HG02798 (cell line): ENCODE measurements around the gene CDH4.
"Not testable (repeated sequence)": the region's sequence is repeated elsewhere in the genome, so short reads cannot be mapped to it uniquely, and the experiment has no call there.

Experiments
- ATAC-seq: cut with Tn5 transposase; IDR thresholded peaks from one replicate; pipeline ENCODE4 v1.9.1; 2021; ENCODE audit warnings: mild to moderate bottlenecking; ENCODE audit not compliant: unreplicated experiment, poor library complexity

Gene CDH4

GRCh38 chr20:61253264-61253639, 1.2 kb downstream of the CDH4 start:
- ATAC-seq, result no peak

- no peak for ATAC-seq
Observed at GRCh38 chr20:61253640-61254511, 1.8 kb downstream of the CDH4 start.

GRCh38 chr20:61254881-61255626, 3.0 kb downstream of the CDH4 start:
- no peak for ATAC-seq

GRCh38 chr20:61256365-61256764, 4.3 kb downstream of the CDH4 start:
- ATAC-seq, result no peak

GRCh38 chr20:61256824-61257223, 4.8 kb downstream of the CDH4 start:
- no peak for ATAC-seq

GRCh38 chr20:61257611-61258010, 5.5 kb downstream of the CDH4 start:
- no peak for ATAC-seq

- no peak for ATAC-seq
Observed at GRCh38 chr20:61259741-61260140, 7.7 kb downstream of the CDH4 start.

- no peak for ATAC-seq
Observed at GRCh38 chr20:61260905-61261304, 8.8 kb downstream of the CDH4 start.

- no peak for ATAC-seq
Observed at GRCh38 chr20:61262036-61262435, 10.0 kb downstream of the CDH4 start.

GRCh38 chr20:61262514-61262913, 10.5 kb downstream of the CDH4 start:
- ATAC-seq, result no peak

- ATAC-seq, result no peak
Observed at GRCh38 chr20:61263084-61263695, 11.1 kb downstream of the CDH4 start.

- no peak for ATAC-seq
Observed at GRCh38 chr20:61263938-61264337, 11.9 kb downstream of the CDH4 start.

- no peak for ATAC-seq
Observed at GRCh38 chr20:61267241-61267640, 15.2 kb downstream of the CDH4 start.

- ATAC-seq, result no peak
Observed at GRCh38 chr20:61268024-61268423, 16.0 kb downstream of the CDH4 start.

- no peak for ATAC-seq
Observed at GRCh38 chr20:61271312-61272231, 19.5 kb downstream of the CDH4 start.

GRCh38 chr20:61273024-61273423, 21.0 kb downstream of the CDH4 start:
- ATAC-seq, result not testable (repeated sequence)

GRCh38 chr20:61273666-61274065, 21.6 kb downstream of the CDH4 start:
- ATAC-seq, result not testable (repeated sequence)

GRCh38 chr20:61274326-61274725, 22.3 kb downstream of the CDH4 start:
- ATAC-seq, result no peak

GRCh38 chr20:61278296-61278695, 26.2 kb downstream of the CDH4 start:
- ATAC-seq, result no peak

GRCh38 chr20:61279621-61280150, 27.6 kb downstream of the CDH4 start:
- ATAC-seq, result no peak
